ENCODE data around the gene USP40.

The USP40 gene

GRCh38 chr2:233443511-233444183 lies 122.9 kb downstream of the USP40 start:
- DNase-seq (ENCODE audit: low read depth) = peak; percentile 79

GRCh38 chr2:233442028-233442310 lies 124.6 kb downstream of the USP40 start:
- no peak for DNase-seq (ENCODE audit: low read depth)

GRCh38 chr2:233441161-233442027 lies 125.2 kb downstream of the USP40 start:
- no peak for DNase-seq (ENCODE audit: low read depth)

GRCh38 chr2:233440714-233441113 lies 125.9 kb downstream of the USP40 start:
- no peak for DNase-seq (ENCODE audit: low read depth)

- no peak for DNase-seq (ENCODE audit: low read depth)
Observed at GRCh38 chr2:233440314-233440713, 126.3 kb downstream of the USP40 start.

- DNase-seq (ENCODE audit: low read depth) = no peak
Observed at GRCh38 chr2:233439191-233439590, 127.4 kb downstream of the USP40 start.

- no peak for DNase-seq (ENCODE audit: low read depth)
Observed at GRCh38 chr2:233438573-233439147, 127.9 kb downstream of the USP40 start.

GRCh38 chr2:233437439-233437955 lies 129.1 kb downstream of the USP40 start:
- no peak for DNase-seq (ENCODE audit: low read depth)

- DNase-seq (ENCODE audit: low read depth) = no peak
Observed at GRCh38 chr2:233436691-233437438, 129.7 kb downstream of the USP40 start.

- DNase-seq (ENCODE audit: low read depth) = no peak
Observed at GRCh38 chr2:233436191-233436581, 130.4 kb downstream of the USP40 start.

- DNase-seq (ENCODE audit: low read depth) = no peak
Observed at GRCh38 chr2:233435436-233436190, 131.0 kb downstream of the USP40 start.

GRCh38 chr2:233434666-233435330 lies 131.8 kb downstream of the USP40 start:
- DNase-seq (ENCODE audit: low read depth) = no peak

- DNase-seq (ENCODE audit: low read depth) = no peak
Observed at GRCh38 chr2:233433794-233434193, 132.8 kb downstream of the USP40 start.

GRCh38 chr2:233433029-233433428 lies 133.6 kb downstream of the USP40 start:
- no peak for DNase-seq (ENCODE audit: low read depth)

GRCh38 chr2:233430651-233431050 lies 135.9 kb downstream of the USP40 start:
- DNase-seq (ENCODE audit: low read depth) = peak; percentile 58

GRCh38 chr2:233430081-233430480 lies 136.5 kb downstream of the USP40 start:
- DNase-seq (ENCODE audit: low read depth) = peak; percentile 95

- peak; percentile 33 for DNase-seq (ENCODE audit: low read depth)
Observed at GRCh38 chr2:233429175-233429897, 137.2 kb downstream of the USP40 start.

GRCh38 chr2:233428438-233428837 lies 138.1 kb downstream of the USP40 start:
- DNase-seq (ENCODE audit: low read depth) = no peak

- DNase-seq (ENCODE audit: low read depth) = no peak
Observed at GRCh38 chr2:233428008-233428407, 138.6 kb downstream of the USP40 start.

GRCh38 chr2:233426619-233427342 lies 139.8 kb downstream of the USP40 start:
- peak; percentile 89 for DNase-seq (ENCODE audit: low read depth)

Measured in EH (cell line).